GM18526 (cell line): Measurements from ENCODE around the gene GRAMD1B.

Experiments used
- POLR2A ChIP-seq: IDR thresholded peaks from 3 replicates; pipeline ENCODE4 v1.6.1; 2011; ENCODE audit not compliant: insufficient read length; ENCODE audit errors: extremely low read depth

Gene GRAMD1B

DNA sequence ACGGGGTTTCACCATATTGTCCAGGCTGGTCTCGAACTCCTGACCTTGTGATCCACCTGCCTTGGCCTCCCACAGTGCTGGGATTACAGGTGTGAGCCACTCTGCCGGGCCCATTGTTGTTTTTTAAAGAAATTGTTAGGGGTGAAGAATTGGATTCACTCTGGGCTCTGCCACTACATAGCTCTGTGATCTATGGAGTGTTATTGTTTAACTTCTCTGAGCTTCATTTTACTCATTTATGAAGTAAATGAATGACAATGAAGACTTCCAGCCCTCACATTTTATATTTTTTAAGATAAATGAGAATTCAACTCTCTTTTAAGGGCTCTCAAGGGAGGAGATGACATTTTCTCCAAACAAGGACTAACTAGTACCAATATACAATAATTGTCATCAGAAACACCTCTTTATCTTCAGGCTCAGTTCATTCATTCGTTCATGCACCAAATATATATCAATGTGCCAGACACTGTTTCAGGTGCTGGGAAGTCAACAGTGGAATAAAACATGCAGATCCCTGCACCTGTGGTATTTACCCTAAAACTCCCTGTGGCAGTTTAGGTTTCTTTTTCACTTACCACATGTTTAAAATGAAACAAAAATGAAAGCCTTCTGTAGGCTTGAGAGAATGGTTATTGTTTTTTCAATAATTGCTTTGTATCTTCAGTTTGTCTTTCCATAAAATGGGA, 23.5 kb upstream of the GRAMD1B start:
- no peak for TF ChIP-seq POLR2A

- TF ChIP-seq POLR2A = no peak
Measured at GRCh38 chr11:123407130-123407995, 22.7 kb upstream of the GRAMD1B start.

DNA sequence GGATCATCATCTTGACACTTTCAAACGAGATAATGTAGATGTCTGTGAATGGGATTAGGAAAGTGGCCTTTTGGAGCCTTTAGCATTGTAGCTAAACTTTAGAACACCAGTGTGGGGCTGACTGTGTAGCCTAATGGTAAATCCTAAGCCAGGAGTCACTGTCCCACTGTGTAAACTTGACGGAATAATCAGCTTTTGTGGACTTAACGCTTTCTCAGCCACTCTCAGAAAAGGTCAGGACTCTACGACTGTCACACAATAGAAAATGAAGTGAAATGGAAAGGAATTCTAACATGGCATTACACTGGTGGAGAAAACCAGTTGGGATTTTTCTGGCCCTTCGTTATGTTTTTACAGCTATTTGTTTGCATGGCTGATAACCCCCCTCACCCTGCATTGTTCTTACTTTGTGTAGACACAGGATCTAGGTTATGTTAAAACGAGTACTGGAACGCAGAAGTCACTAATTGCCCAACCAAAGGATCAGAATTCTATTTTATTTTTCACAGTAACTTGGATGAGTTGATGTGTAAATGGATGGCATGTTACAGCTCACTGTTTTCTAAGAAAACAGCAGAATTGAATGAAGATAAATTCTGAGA, 22.0 kb upstream of the GRAMD1B start:
- no peak for TF ChIP-seq POLR2A

- TF ChIP-seq POLR2A = no peak
Measured at GRCh38 chr11:123408619-123409455, 21.2 kb upstream of the GRAMD1B start.

- no peak for TF ChIP-seq POLR2A
Measured at GRCh38 chr11:123409456-123410217, 20.4 kb upstream of the GRAMD1B start.

- no peak for TF ChIP-seq POLR2A
Measured at GRCh38 chr11:123410218-123410549, 19.9 kb upstream of the GRAMD1B start.

GRCh38 chr11:123413636-123414035, 16.4 kb upstream of the GRAMD1B start:
- TF ChIP-seq POLR2A = no peak

GRCh38 chr11:123416566-123416965, 13.5 kb upstream of the GRAMD1B start:
- TF ChIP-seq POLR2A = no peak

DNA sequence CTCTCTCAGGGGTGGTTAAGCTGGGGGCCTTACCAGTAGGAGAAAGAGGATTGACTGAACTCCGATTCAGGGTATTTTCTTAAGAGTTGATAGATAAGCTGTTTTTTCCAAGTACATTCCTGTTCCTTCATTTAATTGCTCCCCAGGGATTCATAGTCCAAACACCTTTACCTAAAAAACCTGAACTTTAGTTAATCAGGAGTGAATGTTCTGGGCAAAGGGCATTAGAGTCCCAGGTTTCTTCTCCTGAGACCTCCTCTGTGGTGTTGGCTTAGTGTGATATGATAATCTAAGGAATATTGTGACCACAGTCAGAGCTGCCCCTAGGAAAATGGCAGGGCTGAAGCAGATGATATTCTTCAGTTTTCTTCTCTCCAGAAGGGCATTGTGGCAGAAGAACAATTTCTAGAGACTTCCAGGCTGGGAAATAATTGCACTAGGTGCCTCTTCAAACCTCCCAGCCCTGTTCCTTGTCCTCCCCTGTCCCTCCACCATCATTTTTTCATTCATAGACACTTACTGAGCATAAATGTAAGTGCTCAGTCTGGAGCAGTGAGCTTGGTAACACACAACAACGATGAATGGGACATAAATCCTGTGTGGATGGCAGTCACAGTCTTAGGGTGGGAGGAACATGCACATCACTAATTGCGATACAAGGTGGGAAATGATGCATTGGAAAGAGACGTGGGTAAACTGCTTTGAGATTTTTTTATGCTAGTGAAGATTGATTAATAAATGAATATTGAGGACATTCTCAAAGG, 11.5 kb upstream of the GRAMD1B start:
- no peak for TF ChIP-seq POLR2A

- no peak for TF ChIP-seq POLR2A
Measured at GRCh38 chr11:123419731-123420452, 10.2 kb upstream of the GRAMD1B start.

DNA sequence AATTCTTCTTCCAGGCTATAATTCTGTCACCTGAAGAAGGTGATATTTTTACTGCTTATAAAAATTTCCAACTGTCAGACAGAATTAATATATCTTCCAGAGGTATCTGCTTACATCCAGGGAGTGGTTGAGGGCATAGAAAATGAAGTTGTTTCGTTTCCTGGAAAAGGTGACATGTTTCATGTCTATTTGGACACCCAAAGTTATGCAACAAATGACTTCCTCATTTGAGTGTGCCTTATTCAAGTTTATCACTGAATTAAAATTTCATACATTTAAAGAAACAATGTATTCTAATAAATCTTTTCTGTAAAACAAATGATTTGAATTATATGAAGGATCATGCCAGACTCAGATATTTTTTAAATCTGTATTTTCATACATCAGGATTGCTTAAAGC, 8.5 kb upstream of the GRAMD1B start:
- no peak for TF ChIP-seq POLR2A

- no peak for TF ChIP-seq POLR2A
Measured at GRCh38 chr11:123425367-123425766, 4.7 kb upstream of the GRAMD1B start.

DNA sequence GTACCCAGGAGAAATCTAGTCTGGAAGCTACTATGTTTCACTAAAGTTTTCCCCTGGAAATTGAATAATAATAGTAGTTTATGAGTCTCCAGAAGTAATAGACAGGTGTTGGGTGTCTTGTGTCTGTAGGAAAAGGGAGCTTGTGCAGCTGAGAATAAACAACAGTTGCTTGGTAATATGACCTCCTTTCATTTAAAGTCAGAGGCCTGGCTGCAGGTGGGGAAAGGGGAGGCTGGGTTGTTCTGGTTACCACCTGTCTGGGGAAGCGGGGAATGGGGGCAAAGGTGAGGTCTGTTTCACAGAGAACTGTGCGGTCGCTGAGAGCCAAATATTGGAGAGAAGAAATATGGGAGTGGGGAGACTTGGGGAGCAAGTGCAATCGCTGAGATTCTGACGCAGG, 3.3 kb upstream of the GRAMD1B start:
- TF ChIP-seq POLR2A = no peak
